ENCODE data around the gene SAMM50.

SAMM50 gene

DNA sequence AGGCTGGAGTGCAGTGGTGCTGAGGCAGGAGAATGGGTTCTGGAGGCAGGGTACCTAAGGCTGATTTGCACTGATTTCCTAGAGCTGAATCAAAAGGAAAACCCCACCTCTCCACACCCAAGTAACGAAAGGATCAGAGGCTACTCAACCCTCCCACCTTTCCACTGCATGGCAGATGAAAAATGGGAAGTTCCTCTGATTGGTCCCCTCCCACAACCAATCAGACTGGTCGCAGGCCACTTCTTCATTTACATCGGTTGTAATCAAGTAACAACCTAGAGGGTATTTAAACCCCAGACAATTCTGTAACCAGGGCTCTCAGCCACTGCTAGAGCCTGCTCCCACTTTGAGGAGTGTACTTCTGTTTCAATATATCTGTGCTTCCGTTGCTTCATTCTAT, 50.3 kb downstream of the SAMM50 start:
- H3K18ac ChIP-seq (ENCODE audit: low read length) = no peak overlapping the region
- peaks cover 0 to 3% of the 10 kb centered on the region in 2 donors for H3K4me1 ChIP-seq (ENCODE audit: control insufficient read depth in 2 of 2, insufficient read depth in 1 of 2, low read depth in 1 of 2, low read length in 2 of 2)
- no peak overlapping the region for H2BK120ac ChIP-seq (ENCODE audit: low read depth, low read length)

DNA sequence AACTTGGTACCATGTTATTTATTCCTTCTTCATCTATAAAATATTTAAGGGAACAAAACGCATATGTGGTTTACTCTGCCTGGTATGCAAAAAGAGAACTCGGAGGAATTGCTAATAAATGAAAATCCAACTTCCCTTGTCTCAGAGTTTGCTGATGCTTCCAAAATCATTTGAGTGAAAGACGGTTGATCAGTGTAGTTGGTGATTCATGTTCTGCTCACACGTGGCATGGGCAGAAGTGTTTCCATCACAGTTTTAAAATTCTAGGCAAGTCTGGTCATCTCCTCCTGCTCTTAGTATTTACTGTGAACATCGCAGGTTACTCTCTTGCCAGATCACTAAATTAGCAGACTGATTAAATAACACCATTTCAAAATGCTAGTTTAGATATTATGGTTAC, 56.9 kb downstream of the SAMM50 start:
- Histone ChIP-seq H3K27ac (replicated peaks; ENCODE audit: low read length) (no peak overlapping the region), H2BK120ac (ENCODE audit: low read depth, low read length) (no peak overlapping the region), H2BK12ac (ENCODE audit: low read length) (no peak overlapping the region), H3K4me1 (ENCODE audit: control insufficient read depth in 2 of 2, insufficient read depth in 1 of 2, low read depth in 1 of 2, low read length in 2 of 2) (no peaks in the 10 kb centered on the region), H3K4ac (ENCODE audit: low read length) (no peak overlapping the region), H2AFZ (ENCODE audit: low read length) (no peak overlapping the region), H3K9ac (ENCODE audit: low read depth, low read length, poor library complexity) (no peak overlapping the region), H3K18ac (ENCODE audit: low read length) (no peak overlapping the region), H3K79me1 (ENCODE audit: low read depth, low read length) (no peaks in the 10 kb centered on the region), H3K4me3 (ENCODE audit: low read length in 2 of 2) (no peak overlapping the region), H3K23ac (ENCODE audit: low read depth, low read length, poor library complexity) (no peak overlapping the region), H2BK15ac (ENCODE audit: low read length) (no peak overlapping the region), H3K36me3 (replicated peaks in 1 of 2; ENCODE audit: control insufficient read depth in 2 of 2, insufficient read depth in 2 of 2, low read length in 2 of 2) (no peaks in the 10 kb centered on the region), H4K91ac (ENCODE audit: low read depth, low read length, poor library complexity) (no peak overlapping the region), H2AK5ac (ENCODE audit: low read depth, low read length) (no peak overlapping the region), H3K9me3 (replicated peaks in 1 of 2; ENCODE audit: control insufficient read depth in 2 of 2, insufficient read depth in 1 of 2, low read depth in 1 of 2, low read length in 2 of 2) (no peaks in the 10 kb centered on the region), H4K8ac (ENCODE audit: low read depth, low read length) (no peak overlapping the region), H3K4me2 (ENCODE audit: insufficient read depth, low read length, poor library complexity, severe bottlenecking) (no peak overlapping the region), H3K14ac (ENCODE audit: low read length) (no peak overlapping the region), H3K27me3 (ENCODE audit: control insufficient read depth in 3 of 3, insufficient read depth in 3 of 3, low read depth in 1 of 3, low read length in 3 of 3) (no peaks in the 10 kb centered on the region), H2BK5ac (ENCODE audit: low read length) (no peak overlapping the region)
- WGBS, 2 donors (ENCODE audit: extremely low coverage in 2 of 2, insufficient read length in 2 of 2, insufficient replicate concordance in 1 of 2) = no CpG with 5 or more reads among the region's 5 CpGs
- no peak for DNase-seq (ENCODE audit: low spot score)

More for the DNA sequence above, 50.3 kb downstream of the SAMM50 start:
- DNase-seq (ENCODE audit: low spot score) = no peak
- no peak overlapping the region for H3K23ac ChIP-seq (ENCODE audit: low read depth, low read length, poor library complexity)
- no peak overlapping the region for H2AK5ac ChIP-seq (ENCODE audit: low read depth, low read length)
- no peak overlapping the region for H2BK12ac ChIP-seq (ENCODE audit: low read length)
- no peak overlapping the region for H4K91ac ChIP-seq (ENCODE audit: low read depth, low read length, poor library complexity)
- peaks cover 0 to 3% of the 10 kb centered on the region in 2 donors for H3K36me3 ChIP-seq (replicated peaks in 1 of 2; ENCODE audit: control insufficient read depth in 2 of 2, insufficient read depth in 2 of 2, low read length in 2 of 2)
- H3K9me3 ChIP-seq (replicated peaks in 1 of 2; ENCODE audit: control insufficient read depth in 2 of 2, insufficient read depth in 1 of 2, low read depth in 1 of 2, low read length in 2 of 2) = peaks cover 3 to 6% of the 10 kb centered on the region in 2 donors
- H3K14ac ChIP-seq (ENCODE audit: low read length) = no peak overlapping the region
- no CpG with 5 or more reads among the region's 4 CpGs for WGBS, 2 donors (ENCODE audit: extremely low coverage in 2 of 2, insufficient read length in 2 of 2, insufficient replicate concordance in 1 of 2)
- H3K79me1 ChIP-seq (ENCODE audit: low read depth, low read length) = no peaks in the 10 kb centered on the region
- H3K27ac ChIP-seq (replicated peaks; ENCODE audit: low read length) = no peak overlapping the region
- H3K27me3 ChIP-seq (ENCODE audit: control insufficient read depth in 3 of 3, insufficient read depth in 3 of 3, low read depth in 1 of 3, low read length in 3 of 3) = no peaks in the 10 kb centered on the region
- no peak overlapping the region for H4K8ac ChIP-seq (ENCODE audit: low read depth, low read length)
- H3K4me2 ChIP-seq (ENCODE audit: insufficient read depth, low read length, poor library complexity, severe bottlenecking) = no peak overlapping the region
- H3K4me3 ChIP-seq (ENCODE audit: low read length in 2 of 2) = no peak overlapping the region
- H2BK5ac ChIP-seq (ENCODE audit: low read length) = no peak overlapping the region
- H2BK15ac ChIP-seq (ENCODE audit: low read length) = no peak overlapping the region
- H3K4ac ChIP-seq (ENCODE audit: low read length) = no peak overlapping the region
- H2AFZ ChIP-seq (ENCODE audit: low read length) = no peak overlapping the region
- no peak overlapping the region for H3K9ac ChIP-seq (ENCODE audit: low read depth, low read length, poor library complexity)

DNA sequence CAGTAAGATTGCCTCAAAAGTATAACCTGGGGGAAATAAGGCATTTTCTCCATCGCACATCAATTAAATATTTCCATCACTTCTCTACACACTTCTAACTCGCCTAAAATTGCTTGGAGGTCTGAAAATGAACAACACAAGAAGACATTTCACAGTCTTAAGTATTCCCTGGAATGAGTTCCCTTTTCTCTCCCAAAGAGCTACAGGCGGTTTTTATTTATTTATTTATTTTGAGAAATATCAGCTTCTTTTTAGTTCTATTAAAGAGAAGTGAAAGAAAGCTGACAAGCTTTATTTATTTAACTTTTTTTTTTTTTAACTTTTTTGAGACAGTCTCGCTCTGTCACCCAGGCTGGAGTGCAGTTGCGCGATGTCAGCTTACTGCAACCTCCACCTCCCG, 57.3 kb downstream of the SAMM50 start:
- Histone ChIP-seq H3K9me3 (replicated peaks in 1 of 2; ENCODE audit: control insufficient read depth in 2 of 2, insufficient read depth in 1 of 2, low read depth in 1 of 2, low read length in 2 of 2) (no peaks in the 10 kb centered on the region), H3K79me1 (ENCODE audit: low read depth, low read length) (no peaks in the 10 kb centered on the region)

DNA sequence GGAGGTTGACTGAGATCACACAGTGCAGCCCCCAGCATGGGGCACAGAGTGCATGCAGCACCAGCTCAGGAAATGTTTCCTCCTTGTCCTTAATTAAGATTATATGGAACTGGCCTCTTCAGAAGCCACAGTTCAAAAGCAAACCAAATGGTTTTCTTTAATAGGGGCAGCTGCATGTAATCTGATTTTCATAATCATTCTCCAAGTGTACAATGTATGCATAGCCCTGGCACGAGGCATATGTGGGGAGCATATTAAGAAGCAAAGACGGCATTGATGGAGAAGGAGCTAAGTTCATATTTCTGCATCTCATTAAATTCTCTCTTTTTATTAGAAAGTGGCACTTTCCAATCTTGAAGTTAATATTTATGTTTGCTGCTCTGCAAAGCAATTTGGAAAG, 59.0 kb downstream of the SAMM50 start:
- no peak overlapping the region for H3K4me2 ChIP-seq (ENCODE audit: insufficient read depth, low read length, poor library complexity, severe bottlenecking)
- H3K9me3 ChIP-seq (replicated peaks in 1 of 2; ENCODE audit: control insufficient read depth in 2 of 2, insufficient read depth in 1 of 2, low read depth in 1 of 2, low read length in 2 of 2) = no peaks in the 10 kb centered on the region
- no peak overlapping the region for H2AK5ac ChIP-seq (ENCODE audit: low read depth, low read length)
- no CpG with 5 or more reads among the region's 2 CpGs for WGBS, 2 donors (ENCODE audit: extremely low coverage in 2 of 2, insufficient read length in 2 of 2, insufficient replicate concordance in 1 of 2)
- no peak overlapping the region for H4K8ac ChIP-seq (ENCODE audit: low read depth, low read length)
- no peaks in the 10 kb centered on the region for H3K27me3 ChIP-seq (ENCODE audit: control insufficient read depth in 3 of 3, insufficient read depth in 3 of 3, low read depth in 1 of 3, low read length in 3 of 3)
- no peak overlapping the region for H3K27ac ChIP-seq (replicated peaks; ENCODE audit: low read length)
- H3K18ac ChIP-seq (ENCODE audit: low read length) = no peak overlapping the region
- H2BK15ac ChIP-seq (ENCODE audit: low read length) = no peak overlapping the region
- H2BK12ac ChIP-seq (ENCODE audit: low read length) = no peak overlapping the region
- H4K91ac ChIP-seq (ENCODE audit: low read depth, low read length, poor library complexity) = no peak overlapping the region
- H3K36me3 ChIP-seq (replicated peaks in 1 of 2; ENCODE audit: control insufficient read depth in 2 of 2, insufficient read depth in 2 of 2, low read length in 2 of 2) = no peaks in the 10 kb centered on the region
- DNase-seq (ENCODE audit: low spot score) = no peak
- H2BK120ac ChIP-seq (ENCODE audit: low read depth, low read length) = no peak overlapping the region
- no peak overlapping the region for H2BK5ac ChIP-seq (ENCODE audit: low read length)
- no peak overlapping the region for H3K14ac ChIP-seq (ENCODE audit: low read length)
- H3K4me1 ChIP-seq (ENCODE audit: control insufficient read depth in 2 of 2, insufficient read depth in 1 of 2, low read depth in 1 of 2, low read length in 2 of 2) = no peaks in the 10 kb centered on the region
- H3K9ac ChIP-seq (ENCODE audit: low read depth, low read length, poor library complexity) = no peak overlapping the region
- H3K23ac ChIP-seq (ENCODE audit: low read depth, low read length, poor library complexity) = no peak overlapping the region
- H3K4me3 ChIP-seq (ENCODE audit: low read length in 2 of 2) = no peak overlapping the region
- H2AFZ ChIP-seq (ENCODE audit: low read length) = no peak overlapping the region
- no peaks in the 10 kb centered on the region for H3K79me1 ChIP-seq (ENCODE audit: low read depth, low read length)
- H3K4ac ChIP-seq (ENCODE audit: low read length) = no peak overlapping the region

More for the DNA sequence above, 57.3 kb downstream of the SAMM50 start:
- Histone ChIP-seq H3K14ac (ENCODE audit: low read length) (no peak overlapping the region), H3K27ac (replicated peaks; ENCODE audit: low read length) (no peak overlapping the region), H3K23ac (ENCODE audit: low read depth, low read length, poor library complexity) (no peak overlapping the region), H2BK15ac (ENCODE audit: low read length) (no peak overlapping the region), H2AK5ac (ENCODE audit: low read depth, low read length) (no peak overlapping the region), H3K18ac (ENCODE audit: low read length) (no peak overlapping the region), H2BK12ac (ENCODE audit: low read length) (no peak overlapping the region), H4K91ac (ENCODE audit: low read depth, low read length, poor library complexity) (no peak overlapping the region), H4K8ac (ENCODE audit: low read depth, low read length) (no peak overlapping the region), H3K4me2 (ENCODE audit: insufficient read depth, low read length, poor library complexity, severe bottlenecking) (no peak overlapping the region), H3K36me3 (replicated peaks in 1 of 2; ENCODE audit: control insufficient read depth in 2 of 2, insufficient read depth in 2 of 2, low read length in 2 of 2) (no peaks in the 10 kb centered on the region), H2AFZ (ENCODE audit: low read length) (no peak overlapping the region), H3K4ac (ENCODE audit: low read length) (no peak overlapping the region), H3K9ac (ENCODE audit: low read depth, low read length, poor library complexity) (no peak overlapping the region), H3K4me3 (ENCODE audit: low read length in 2 of 2) (no peak overlapping the region), H3K4me1 (ENCODE audit: control insufficient read depth in 2 of 2, insufficient read depth in 1 of 2, low read depth in 1 of 2, low read length in 2 of 2) (no peaks in the 10 kb centered on the region), H2BK120ac (ENCODE audit: low read depth, low read length) (no peak overlapping the region), H2BK5ac (ENCODE audit: low read length) (no peak overlapping the region), H3K27me3 (ENCODE audit: control insufficient read depth in 3 of 3, insufficient read depth in 3 of 3, low read depth in 1 of 3, low read length in 3 of 3) (no peaks in the 10 kb centered on the region)
- no CpG with 5 or more reads among the region's 7 CpGs for WGBS, 2 donors (ENCODE audit: extremely low coverage in 2 of 2, insufficient read length in 2 of 2, insufficient replicate concordance in 1 of 2)
- no peak for DNase-seq (ENCODE audit: low spot score)
